T1000 (cell line): ENCODE results near the gene AGBL5.
A peak's percentile ranks its signal among the peaks of the same experiment; 100 is the strongest.
"Not testable (repeated sequence)": the region's sequence is repeated elsewhere in the genome, so short reads cannot be mapped to it uniquely, and the experiment has no call there.

Experiments used
- DNase-seq: peaks from one replicate; lab custom pipeline; 2025; ENCODE audit warnings: mixed read lengths; lab: John Stamatoyannopoulos, UW

The AGBL5 gene

DNA sequence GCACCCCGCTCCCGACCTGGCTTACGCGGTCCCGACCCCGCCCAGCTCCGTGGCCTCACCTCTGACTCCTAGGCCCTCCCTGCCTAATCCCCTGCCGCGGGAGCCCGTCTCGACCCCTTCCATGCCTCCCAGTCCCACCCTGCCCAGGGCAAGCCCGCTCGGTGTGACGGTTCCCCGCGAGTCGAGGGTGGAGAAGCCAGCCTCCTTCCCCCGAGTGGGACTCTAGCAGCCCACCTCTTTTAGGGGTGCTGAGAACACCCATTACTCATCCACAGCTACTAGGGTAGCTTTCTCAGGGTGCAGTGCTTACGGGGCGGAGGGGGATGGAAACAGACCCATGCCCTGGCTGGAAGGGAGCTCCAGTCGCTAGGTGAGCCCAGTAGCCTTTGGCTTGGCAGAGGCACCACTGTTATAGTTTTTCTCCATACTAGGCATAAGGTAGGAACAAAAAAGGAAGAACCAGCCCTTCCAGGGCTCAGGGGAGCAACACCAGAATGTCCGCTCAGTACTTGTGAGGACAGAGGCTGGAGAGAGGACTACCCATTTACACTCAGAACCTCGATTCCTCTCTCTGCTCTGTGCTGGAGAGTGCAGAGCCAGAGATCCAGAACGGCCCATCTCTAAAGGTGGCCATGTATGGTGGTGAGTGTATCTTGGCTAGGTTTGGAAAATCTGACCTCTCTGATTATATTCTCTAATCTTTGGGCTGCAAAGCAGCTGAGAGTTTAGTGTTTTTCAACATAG lies 606 bp downstream of the AGBL5 start:
- no peak for DNase-seq

DNA sequence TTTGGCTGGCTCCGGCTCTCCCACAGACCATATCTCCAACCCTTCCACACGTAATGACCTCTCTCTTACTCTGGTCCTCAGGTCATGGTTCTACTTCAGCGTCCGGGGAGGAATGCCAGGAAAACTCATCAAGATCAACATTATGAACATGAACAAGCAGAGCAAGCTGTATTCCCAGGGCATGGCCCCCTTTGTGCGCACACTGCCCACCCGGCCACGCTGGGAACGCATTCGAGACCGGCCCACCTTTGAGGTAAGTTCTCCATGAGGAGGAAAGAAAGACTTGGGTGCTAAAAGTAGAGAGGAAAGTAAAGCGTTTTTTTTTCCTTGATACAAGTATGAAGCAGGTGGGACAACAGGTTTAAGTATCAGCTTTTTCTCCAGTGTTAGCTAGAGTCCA lies 1.9 kb downstream of the AGBL5 start:
- no peak for DNase-seq

DNA sequence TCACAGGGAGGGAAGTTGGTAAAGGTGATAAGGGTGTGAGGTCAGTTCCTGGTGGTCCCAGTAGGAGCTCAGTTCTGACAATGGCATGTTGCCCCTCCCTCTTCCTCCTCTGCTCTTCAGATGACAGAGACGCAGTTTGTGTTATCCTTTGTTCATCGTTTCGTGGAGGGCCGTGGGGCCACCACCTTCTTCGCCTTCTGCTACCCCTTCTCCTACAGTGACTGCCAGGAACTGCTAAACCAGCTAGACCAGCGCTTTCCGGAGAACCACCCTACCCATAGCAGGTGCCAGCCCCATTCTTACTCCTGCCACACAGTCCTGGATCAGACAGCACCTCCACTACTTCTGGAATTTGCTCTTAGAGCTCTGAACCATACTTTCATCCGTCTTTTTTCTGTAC lies 2.3 kb downstream of the AGBL5 start:
- no peak for DNase-seq

DNA sequence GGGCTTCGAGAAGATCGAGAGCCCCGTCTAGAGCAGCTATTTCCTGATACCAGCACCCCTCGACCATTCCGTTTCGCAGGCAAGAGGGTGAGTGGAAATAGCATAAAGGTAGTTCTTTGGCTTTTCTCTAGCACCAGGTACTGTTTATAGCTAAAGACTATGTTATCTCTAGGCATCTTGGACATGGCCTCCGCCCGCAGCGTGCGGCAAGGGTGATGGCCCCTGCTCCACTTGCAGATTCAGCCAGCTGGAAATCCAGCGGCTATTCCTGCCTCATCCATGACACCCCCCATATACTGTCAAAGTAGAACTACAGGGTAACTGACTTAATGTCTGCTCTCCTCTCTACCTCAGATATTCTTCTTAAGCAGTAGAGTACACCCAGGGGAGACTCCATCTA lies 3.3 kb downstream of the AGBL5 start:
- DNase-seq, result no peak

DNA sequence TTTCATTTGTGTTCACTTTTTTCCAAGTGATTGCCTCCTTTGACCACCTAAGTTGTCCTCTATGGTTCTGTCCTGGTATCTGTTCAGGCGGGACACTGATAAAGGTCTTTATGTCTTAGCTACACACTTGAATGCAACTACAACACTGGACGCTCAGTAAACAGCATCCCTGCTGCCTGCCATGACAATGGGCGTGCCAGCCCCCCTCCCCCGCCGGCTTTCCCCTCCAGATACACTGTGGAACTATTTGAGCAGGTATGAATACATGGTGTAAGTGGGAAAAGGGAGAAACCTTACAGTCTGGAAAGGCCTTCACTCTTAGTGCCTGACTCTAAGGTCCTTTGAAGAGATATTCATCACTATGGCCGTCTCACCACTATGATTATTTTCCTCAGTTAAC lies 5.7 kb downstream of the AGBL5 start:
- DNase-seq, result no peak

DNA sequence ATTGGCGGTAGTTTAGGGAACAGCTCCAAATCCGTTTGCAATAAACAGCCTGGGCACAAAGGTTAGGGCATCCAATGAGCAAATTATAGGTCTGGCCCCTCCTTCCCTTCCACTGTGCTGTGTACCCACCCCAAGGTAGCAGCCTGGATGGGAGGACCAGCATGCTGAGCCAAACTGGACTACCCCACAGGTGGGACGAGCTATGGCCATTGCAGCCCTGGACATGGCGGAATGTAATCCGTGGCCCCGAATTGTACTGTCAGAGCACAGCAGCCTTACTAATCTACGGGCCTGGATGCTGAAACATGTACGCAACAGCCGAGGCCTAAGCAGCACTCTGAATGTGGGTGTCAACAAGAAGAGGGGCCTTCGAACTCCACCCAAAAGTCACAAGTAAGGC lies 6.7 kb downstream of the AGBL5 start:
- no peak for DNase-seq

DNA sequence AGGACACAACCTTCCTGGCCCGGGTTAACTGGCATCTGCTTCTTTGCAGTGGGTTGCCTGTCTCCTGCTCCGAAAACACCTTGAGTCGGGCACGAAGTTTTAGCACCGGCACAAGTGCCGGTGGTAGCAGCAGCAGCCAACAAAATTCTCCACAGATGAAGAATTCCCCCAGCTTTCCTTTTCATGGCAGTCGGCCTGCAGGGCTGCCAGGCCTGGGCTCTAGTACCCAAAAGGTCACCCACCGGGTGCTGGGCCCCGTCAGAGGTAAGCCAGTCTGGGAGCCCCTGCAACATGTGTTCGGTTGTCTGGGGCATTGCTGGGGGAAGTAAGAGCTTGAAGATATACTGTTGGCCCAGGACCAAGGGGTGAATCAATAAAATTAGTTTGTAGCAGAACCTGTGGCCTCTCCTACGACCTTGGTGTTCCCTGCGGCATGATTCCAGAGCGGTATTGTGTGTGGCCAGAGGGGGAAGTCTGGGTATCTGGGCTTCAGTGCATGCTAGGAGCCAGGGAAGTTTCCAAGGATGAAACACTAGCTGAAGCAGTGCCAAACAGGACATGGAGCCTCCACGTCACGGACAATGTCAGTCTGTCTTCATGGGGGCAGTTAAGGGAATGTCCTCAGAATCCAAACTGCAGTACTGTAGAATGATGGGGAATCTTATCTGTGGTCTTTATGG lies 7.8 kb downstream of the AGBL5 start:
- no peak for DNase-seq

DNA sequence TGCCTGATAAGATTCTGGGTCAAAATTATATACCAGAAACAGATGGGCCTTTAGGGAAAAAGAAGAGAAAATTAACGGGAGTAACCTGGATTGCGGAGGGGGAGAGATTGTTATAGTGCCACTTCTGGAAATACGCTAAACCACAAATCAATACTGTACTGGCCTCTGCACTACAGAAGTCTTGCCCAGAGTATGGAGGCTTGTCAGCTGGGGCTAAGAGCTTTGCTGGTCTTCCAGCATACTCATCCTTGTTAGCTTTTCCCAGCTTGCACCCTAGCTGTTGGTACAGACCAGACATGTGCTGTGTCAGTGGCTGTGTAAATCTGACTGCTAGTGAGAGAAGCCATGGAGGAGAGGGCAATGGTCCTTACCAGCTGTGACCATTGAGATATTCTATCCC lies 8.9 kb downstream of the AGBL5 start:
- DNase-seq, result no peak

DNA sequence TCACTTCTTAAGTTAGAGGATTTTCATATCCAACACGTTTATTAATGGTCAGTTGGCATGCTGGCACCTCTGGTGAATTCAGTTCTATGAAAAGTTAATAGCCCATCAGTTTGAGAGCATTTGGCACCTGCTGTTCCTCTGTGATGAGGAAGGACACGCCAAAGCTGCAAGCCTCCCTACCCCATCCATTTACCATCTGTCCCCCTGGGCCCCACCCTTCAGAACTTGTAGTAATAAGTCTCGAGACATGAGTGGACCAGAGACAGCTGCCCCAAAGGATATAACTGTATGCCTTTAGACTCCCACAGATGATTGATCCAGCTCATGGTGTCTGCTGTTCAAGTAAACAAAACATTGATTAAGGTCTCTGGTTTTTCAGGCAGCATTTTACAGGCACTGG lies 13.7 kb downstream of the AGBL5 start:
- DNase-seq, result no peak

DNA sequence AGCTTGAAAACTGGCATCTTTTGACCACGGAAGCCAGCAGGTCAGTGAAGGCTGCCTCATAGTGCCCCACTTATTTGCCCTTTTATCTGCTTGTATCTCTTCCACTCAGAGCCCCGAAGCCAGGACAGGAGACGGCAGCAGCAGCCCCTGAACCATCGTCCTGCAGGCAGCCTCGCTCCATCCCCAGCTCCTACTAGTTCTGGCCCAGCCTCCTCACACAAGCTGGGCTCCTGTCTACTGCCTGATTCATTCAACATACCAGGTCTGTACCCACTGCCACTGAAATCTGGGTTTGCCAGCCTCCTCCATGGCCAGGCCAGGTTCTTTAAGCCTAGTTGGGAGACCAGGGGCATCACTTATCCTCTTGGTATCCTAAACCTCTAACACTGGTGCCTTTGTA lies 15.9 kb downstream of the AGBL5 start:
- DNase-seq, result no peak

DNA sequence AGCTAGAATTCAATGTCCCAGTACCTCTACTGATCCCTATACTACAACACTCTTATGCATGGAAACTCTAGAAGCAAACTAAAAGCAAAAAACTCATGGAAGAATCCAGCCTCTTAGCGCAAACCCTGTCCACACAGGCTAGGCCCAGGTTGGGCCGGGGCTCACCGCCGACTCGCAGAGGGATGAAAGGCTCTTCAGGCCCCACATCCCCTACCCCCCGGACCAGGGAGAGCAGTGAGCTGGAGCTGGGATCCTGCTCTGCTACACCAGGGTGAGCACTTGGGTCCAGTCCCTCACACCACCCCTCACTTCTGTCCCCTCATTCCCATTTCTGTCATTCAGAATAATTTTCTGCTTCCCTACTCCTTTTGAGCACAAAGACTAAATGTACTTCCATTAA lies 18.0 kb downstream of the AGBL5 start:
- no peak for DNase-seq

DNA sequence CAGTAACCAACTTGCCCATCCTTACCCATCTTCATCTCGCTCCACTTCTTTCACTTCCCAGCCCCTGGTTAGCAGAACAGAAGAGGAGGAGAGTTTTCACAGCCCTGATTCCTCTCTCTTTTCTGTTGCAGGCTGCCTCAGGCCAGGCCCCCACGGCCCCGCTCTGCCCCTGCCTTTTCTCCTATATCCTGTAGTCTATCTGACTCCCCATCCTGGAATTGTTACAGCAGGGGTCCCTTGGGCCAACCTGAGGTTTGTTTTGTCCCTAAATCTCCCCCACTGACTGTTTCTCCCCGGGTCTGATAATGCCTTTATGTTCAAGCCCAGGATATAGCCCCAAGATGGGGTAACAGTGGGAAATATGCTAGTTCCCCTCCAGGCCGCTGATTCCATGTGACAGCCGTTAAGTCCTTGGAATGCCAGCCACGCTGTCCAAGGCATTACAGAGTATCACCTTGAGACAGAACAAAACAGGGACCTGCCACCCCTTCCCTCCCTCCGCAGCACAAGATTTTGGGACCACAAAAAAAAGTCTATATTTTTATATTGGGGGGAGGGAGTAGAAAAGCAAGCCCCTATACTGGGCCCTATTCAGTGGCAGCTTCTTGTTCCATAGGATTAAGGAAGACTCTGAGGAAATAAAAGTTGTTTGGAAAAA lies 18.6 kb downstream of the AGBL5 start:
- DNase-seq, result no peak

DNA sequence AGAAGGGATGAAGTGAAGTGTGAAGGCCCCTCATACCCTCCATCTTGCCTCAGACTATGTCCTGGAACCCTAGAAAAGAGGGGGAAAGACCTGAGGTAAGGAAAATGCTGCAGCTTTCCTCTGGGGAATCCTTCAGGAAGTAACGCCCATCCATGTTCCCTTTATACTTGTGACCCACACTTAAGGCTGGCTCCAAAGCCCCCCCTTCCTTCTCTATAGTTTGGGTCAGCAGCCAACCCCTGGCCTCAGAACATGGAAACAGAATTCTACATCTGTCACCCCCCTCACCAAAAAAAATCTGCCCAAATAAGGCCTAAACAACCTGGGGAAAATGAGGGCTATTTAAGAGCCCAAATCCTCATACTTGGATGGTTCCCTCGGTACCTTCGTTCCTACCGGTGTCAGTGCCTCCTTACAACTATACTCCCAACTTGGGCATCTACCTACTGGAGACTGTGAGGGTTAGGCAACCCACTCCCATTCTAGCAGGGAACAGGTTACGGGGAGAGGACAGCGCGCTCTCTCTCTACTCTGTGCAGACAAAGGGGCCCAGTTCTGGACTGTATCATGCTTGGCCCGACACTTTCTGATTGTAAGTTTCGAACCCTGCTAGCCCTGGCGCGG lies 19.3 kb downstream of the AGBL5 start:
- DNase-seq, result no peak

DNA sequence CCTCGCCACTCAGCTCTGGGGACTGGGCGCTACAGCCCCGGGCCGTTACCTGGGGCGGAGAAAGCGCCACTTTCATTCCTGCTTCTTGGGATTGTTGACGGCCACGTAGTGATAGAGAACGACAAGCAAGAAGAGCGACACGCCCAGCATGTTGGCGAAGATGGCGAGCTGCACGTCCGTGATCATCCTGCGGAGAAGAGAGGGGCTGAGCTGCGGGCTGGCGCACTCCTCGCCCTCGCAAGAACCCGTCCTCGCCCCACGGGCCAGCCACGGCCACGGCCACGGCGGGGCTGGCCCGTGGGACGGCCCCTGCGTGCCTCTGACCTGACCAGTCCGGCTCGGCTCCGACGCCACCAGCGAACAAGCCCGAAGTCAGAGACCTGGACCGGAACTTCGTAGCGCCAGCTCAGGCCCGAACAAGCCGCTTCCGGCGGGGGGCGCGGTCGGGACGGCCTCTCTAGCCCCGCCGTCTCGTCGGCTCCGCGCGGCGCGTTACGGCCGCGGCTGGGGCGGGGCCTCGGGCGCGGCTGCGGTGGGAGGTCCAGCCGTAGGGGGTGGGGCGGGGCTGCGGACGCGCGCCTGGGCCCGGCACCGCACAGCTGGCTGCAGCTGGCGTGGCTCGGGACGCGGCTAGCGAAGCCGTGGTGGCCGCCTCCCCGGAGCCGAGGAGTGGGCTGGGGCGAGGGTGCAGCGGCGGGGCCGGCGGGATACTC lies 20.0 kb downstream of the AGBL5 start, which contains the start of gene OST4:
Gene OST4 (minus strand): TSS at position 378 of the 713 bp plus-strand sequence.
- peak; percentile 86 for DNase-seq

DNA sequence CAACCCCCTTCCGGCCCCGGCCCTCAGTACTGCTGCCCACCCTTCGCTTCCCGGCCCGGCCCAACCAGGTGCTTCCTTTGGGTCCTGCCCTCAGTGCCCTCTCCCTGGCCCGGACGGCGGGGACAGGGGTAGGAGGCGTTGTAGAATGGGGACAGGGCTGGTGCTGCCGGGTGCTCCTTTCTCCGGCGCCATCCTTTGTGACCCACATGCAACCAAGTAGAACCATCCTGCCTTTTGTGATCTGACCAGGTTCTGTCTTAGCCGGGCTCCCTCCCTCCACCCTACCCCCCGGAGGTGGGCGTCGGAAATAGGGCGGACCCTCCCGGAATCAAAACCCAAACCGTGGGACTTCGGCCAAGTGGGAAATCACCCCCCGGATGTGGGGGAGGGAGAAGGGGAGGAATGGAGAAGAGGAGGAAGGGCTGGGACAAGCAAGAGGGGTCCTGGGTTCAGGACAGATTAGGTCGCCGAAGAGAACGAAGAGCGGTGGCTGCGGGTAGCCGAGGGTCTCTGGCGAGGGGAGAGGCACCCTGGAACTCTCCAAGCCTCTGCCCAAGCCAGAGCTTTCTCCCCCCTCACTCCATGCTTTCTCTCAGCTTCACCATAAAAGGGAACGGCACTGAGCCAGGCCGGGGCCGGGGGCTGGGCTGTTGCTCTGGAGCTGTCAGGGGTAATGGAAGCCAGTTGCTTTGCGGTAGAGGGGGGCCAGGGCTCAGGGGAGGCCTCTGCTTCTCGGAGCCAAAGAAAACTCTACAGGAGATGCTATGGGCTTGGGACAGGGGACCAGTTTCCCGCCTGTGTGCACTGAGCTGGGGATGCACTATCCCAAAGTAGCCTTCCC lies 20.7 kb downstream of the AGBL5 start:
- no peak for DNase-seq

DNA sequence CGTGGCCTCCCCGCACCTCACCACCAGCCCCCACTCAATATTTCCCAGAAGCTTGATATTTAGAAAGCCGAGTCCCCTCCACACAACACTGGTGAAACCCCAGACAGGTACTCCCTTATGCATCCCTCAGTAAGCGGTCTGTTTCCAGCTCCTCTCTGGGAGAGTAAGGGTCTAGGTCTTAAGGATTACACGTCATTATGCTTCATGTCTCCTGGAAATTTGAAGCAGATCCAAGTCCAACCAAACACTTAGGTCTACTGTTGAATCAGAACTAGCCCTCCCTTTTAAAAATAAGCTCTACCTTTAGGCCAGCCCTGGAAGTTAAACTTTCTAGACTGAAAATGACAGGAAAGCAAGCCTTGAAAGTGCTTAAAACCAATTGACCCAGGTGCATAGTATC lies 21.5 kb downstream of the AGBL5 start:
- no peak for DNase-seq

DNA sequence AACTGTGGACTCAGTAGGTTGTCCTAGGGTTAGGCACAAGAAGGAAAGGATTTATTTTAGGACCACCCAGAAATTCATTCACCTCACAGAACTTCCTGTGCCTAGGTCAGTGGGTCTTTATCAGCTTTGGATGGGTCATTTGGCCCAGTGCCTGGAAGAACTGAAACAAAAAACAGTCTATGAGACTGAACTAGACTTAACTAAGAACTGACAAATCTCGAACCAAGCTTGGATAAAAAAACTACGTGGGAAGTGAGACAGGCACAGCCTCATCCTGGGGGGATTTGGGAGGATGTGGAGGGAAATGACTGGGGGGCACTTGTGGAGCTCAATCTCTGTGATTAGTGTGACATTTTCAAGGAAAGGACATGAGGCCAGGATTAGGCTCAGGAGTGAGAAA lies 22.3 kb downstream of the AGBL5 start:
- DNase-seq, result no peak

DNA sequence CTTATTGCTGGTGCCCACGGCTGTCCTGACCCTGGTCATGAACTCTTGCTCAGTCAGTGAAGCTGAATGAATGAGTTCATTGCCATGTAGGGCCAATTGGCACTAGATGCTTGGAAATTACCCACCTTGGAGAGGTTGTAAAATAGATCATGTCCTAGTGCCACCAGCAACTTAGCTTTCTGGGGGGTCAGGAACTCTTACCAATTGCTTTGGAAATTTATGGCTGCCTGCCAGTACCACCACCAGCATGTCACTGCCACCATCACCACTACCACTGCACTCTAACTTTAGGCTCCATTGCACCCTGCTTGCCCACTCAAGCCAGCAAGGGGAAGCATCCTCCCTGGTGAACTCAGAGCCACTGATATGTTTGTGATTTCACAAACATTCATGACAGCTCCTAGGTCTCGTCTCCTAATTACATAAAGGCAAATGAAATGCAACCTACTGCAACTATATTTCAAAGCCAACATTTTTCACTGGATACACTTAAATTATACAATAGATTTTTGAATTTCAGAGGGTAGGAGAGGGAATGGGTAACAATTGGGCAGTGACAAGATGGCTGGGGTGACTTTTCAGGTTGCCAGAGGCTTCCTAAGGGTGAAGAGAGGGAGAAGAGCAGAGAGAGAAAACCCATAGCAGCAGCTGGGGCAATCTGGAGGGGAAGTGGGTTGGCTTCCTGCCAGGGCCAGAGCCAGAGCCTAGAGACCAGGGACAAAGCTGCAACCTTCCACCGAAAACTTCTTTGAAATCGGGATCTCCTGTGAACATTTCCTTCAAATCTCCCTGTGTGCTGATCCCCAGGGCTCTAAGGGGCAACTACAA lies 23.5 kb downstream of the AGBL5 start:
- DNase-seq, result no peak

DNA sequence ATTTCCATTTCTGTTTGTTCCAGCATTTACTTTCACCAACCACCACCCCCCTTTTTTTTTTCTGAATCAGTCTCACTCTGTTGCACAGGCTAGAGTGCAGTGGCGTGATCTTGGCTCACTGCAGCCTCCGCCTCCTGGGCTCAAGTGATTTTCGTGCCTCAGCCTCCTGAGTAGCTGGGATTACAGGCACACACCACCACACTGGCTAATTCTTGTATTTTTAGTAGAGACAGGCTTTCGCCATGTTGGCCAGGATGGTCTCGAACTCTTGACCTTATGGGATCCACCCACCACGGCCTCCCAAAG lies 24.1 kb downstream of the AGBL5 start:
- DNase-seq, result not testable (repeated sequence)

DNA sequence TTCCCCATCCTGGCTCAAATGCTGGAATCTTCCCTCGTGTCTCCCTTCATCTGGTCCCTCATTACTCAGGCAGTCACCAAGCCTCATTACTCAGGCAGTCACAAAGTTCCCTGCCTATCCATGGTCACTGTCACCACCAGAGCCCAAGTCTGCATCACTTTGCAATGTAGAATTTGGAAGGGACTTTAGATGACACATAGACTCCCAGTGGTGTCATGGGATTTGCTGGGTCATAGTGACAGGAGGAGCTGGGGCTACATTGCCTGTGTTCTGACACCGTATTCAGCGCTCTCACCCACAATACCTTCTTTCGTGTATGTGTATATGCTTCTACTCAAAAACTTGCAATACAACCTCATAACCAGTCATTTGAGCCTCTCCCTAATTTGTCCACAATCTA lies 24.9 kb downstream of the AGBL5 start:
- DNase-seq, result no peak

DNA sequence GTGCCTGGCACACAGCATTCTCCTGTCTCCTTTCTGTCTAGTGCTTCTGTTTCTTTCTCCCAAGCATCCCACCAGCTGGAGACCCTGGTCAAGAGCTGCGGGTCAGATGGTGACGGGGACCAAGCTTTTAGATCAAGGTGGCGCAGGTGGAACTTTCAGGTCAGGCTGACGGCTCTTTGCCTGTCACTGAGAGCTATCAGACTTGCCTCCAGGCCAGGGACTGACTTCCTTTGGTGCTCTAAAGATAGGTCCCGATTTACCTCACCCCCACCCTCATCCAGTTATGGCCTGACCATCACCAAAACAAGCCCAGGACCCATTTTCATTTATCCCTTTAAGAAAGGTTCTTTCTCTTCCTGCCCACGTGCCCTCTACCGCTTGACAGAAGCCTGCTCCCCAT lies 25.8 kb downstream of the AGBL5 start:
- DNase-seq, result no peak
